T1000 (cell line): Measurements from ENCODE around the gene PRORP.
"Not testable (repeated sequence)": the region's sequence is repeated elsewhere in the genome, so short reads cannot be mapped to it uniquely, and the experiment has no call there.

Experiments
- DNase-seq: peaks from one replicate; lab custom pipeline; 2025; ENCODE audit warnings: mixed read lengths; lab: John Stamatoyannopoulos, UW

PRORP gene

GRCh38 chr14:35138585-35138984 lies 16.2 kb downstream of the PRORP start:
- no peak for DNase-seq

GRCh38 chr14:35140718-35141581 lies 18.6 kb downstream of the PRORP start:
- DNase-seq: no peak

- DNase-seq: no peak
Observed at GRCh38 chr14:35144029-35144428, 21.7 kb downstream of the PRORP start.

GRCh38 chr14:35146711-35147149 lies 24.4 kb downstream of the PRORP start:
- DNase-seq: no peak

GRCh38 chr14:35147186-35147585 lies 24.8 kb downstream of the PRORP start:
- DNase-seq: no peak

GRCh38 chr14:35147711-35148110 lies 25.4 kb downstream of the PRORP start:
- DNase-seq: no peak

- no peak for DNase-seq
Observed at GRCh38 chr14:35149239-35149638, 26.9 kb downstream of the PRORP start.

- DNase-seq: not testable (repeated sequence)
Observed at GRCh38 chr14:35152531-35152930, 30.2 kb downstream of the PRORP start.

- DNase-seq: no peak
Observed at GRCh38 chr14:35154016-35154415, 31.7 kb downstream of the PRORP start.

GRCh38 chr14:35155962-35156361 lies 33.6 kb downstream of the PRORP start:
- DNase-seq: no peak

GRCh38 chr14:35158491-35158890 lies 36.1 kb downstream of the PRORP start:
- DNase-seq: no peak

GRCh38 chr14:35158951-35159653 lies 36.8 kb downstream of the PRORP start:
- no peak for DNase-seq

- DNase-seq: no peak
Observed at GRCh38 chr14:35159742-35160409, 37.5 kb downstream of the PRORP start.

- no peak for DNase-seq
Observed at GRCh38 chr14:35161231-35161630, 38.9 kb downstream of the PRORP start.

- no peak for DNase-seq
Observed at GRCh38 chr14:35163384-35163783, 41.0 kb downstream of the PRORP start.

- no peak for DNase-seq
Observed at GRCh38 chr14:35164849-35165248, 42.5 kb downstream of the PRORP start.

- no peak for DNase-seq
Observed at GRCh38 chr14:35167496-35167895, 45.1 kb downstream of the PRORP start.
